MM.1S (cell line): ENCODE data around the gene ENPP3.

Source experiments
- EZH2 ChIP-seq: fragments of 300-600 bp; sonication (generic); optimal IDR thresholded peaks from 2 replicates; pipeline ENCODE3; 2017; ENCODE audit warnings: low read depth, mild to moderate bottlenecking, antibody characterized with exemption, low read length, mixed read lengths
- EZH2phosphoT487 ChIP-seq: fragments of 300-600 bp; sonication (generic); IDR thresholded peaks from 2 replicates; pipeline ENCODE4 v1.6.1; 2018; ENCODE audit warnings: antibody characterized with exemption, low read length
- TF ChIP-seq, protein P1 (sequence below): fragments of 300-600 bp; sonication (generic); IDR thresholded peaks from 2 replicates; pipeline ENCODE4 v1.5.1; 2016; ENCODE audit warnings: antibody characterized with exemption, low read length, mixed read lengths

DNA sequence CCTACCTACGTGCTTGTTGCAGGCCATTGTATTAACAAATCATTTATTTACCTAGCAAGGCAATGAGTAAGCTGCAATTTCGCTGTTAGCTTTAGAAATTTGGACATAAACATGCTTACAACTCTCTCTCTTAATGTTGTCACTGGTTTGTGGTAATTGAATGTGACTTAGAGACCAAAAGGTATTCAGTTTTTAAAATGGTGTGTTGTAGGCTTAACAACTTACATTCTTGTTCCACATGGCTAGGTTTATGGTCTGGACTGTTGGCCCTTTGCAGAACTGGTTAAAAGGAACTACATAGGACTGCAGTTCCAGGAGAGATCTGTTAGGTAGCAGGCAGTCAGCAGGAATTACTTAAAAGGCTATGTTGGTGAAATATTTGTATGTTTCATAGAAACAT is 84.1 kb downstream of the ENPP3 start:
- TF ChIP-seq, protein P1, sequence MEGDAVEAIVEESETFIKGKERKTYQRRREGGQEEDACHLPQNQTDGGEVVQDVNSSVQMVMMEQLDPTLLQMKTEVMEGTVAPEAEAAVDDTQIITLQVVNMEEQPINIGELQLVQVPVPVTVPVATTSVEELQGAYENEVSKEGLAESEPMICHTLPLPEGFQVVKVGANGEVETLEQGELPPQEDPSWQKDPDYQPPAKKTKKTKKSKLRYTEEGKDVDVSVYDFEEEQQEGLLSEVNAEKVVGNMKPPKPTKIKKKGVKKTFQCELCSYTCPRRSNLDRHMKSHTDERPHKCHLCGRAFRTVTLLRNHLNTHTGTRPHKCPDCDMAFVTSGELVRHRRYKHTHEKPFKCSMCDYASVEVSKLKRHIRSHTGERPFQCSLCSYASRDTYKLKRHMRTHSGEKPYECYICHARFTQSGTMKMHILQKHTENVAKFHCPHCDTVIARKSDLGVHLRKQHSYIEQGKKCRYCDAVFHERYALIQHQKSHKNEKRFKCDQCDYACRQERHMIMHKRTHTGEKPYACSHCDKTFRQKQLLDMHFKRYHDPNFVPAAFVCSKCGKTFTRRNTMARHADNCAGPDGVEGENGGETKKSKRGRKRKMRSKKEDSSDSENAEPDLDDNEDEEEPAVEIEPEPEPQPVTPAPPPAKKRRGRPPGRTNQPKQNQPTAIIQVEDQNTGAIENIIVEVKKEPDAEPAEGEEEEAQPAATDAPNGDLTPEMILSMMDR, result no peak
- TF ChIP-seq EZH2, result no peak
- TF ChIP-seq EZH2phosphoT487, result no peak
